ENCODE data around the gene MAPK8IP3. TPM values are rescaled to one million over a fixed set of nuclear protein-coding genes. Genes with fewer than 3 reads are reported as not detected.
A peak's percentile ranks its signal among the peaks of the same experiment; 100 is the strongest.

Gene MAPK8IP3
- total RNA-seq, 1 donor from 2014 or later = 147 TPM

DNA sequence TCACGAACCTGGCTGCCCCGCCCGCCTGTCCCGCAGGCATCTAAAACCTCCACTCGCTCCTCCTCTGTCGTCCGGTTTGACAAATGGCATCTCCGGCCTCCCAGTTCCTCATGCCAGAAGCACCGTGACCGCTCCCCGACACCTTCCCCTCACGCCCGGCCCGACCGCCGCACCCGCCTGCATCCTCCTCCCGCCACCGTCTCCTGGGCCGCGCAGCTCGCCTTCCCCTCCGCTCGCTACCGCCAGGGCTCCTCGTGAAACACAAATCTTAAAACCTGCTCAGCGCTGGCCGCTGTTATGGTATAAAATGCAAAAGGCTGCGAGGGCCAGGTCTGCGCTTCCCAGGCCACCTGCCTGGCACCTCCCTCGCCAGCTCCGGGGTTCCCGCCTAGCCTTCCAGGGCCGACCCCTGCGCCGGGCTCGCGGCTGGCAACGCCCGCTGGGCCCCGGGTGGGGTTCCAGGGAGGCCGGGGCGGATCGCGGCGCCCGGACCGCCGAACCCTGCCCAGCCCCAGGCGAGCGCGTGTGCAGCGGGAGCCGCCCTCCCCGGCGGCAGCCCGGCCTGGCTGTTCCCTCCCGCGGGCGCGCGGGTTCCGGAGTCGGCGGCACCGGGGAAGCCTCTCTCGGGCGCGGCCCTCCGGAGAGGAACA, 75.9 kb downstream of the MAPK8IP3 start:
- peaks cover 13% of the 10 kb centered on the region for H3K4me1 Mint-ChIP-seq (ENCODE audit: unreplicated experiment)
- peak overlapping the region; percentile 30 for H3K27ac Mint-ChIP-seq (ENCODE audit: unreplicated experiment)
- no peaks in the 10 kb centered on the region for H3K36me3 Mint-ChIP-seq (ENCODE audit: low read depth, unreplicated experiment)
- peak overlapping the region; percentile 94 for H3K4me3 Mint-ChIP-seq (ENCODE audit: unreplicated experiment)
- TF ChIP-seq, protein P1, sequence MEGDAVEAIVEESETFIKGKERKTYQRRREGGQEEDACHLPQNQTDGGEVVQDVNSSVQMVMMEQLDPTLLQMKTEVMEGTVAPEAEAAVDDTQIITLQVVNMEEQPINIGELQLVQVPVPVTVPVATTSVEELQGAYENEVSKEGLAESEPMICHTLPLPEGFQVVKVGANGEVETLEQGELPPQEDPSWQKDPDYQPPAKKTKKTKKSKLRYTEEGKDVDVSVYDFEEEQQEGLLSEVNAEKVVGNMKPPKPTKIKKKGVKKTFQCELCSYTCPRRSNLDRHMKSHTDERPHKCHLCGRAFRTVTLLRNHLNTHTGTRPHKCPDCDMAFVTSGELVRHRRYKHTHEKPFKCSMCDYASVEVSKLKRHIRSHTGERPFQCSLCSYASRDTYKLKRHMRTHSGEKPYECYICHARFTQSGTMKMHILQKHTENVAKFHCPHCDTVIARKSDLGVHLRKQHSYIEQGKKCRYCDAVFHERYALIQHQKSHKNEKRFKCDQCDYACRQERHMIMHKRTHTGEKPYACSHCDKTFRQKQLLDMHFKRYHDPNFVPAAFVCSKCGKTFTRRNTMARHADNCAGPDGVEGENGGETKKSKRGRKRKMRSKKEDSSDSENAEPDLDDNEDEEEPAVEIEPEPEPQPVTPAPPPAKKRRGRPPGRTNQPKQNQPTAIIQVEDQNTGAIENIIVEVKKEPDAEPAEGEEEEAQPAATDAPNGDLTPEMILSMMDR (IDR thresholded peaks at IDR 0.05; ENCODE audit: unreplicated experiment) = peak; percentile 34
- H3K9me3 Mint-ChIP-seq (ENCODE audit: unreplicated experiment) = no peaks in the 10 kb centered on the region
- H3K27me3 Mint-ChIP-seq (ENCODE audit: unreplicated experiment) = peaks cover 6% of the 10 kb centered on the region
- peak; percentile 36 for DNase-seq (ENCODE audit: low spot score)

DNA sequence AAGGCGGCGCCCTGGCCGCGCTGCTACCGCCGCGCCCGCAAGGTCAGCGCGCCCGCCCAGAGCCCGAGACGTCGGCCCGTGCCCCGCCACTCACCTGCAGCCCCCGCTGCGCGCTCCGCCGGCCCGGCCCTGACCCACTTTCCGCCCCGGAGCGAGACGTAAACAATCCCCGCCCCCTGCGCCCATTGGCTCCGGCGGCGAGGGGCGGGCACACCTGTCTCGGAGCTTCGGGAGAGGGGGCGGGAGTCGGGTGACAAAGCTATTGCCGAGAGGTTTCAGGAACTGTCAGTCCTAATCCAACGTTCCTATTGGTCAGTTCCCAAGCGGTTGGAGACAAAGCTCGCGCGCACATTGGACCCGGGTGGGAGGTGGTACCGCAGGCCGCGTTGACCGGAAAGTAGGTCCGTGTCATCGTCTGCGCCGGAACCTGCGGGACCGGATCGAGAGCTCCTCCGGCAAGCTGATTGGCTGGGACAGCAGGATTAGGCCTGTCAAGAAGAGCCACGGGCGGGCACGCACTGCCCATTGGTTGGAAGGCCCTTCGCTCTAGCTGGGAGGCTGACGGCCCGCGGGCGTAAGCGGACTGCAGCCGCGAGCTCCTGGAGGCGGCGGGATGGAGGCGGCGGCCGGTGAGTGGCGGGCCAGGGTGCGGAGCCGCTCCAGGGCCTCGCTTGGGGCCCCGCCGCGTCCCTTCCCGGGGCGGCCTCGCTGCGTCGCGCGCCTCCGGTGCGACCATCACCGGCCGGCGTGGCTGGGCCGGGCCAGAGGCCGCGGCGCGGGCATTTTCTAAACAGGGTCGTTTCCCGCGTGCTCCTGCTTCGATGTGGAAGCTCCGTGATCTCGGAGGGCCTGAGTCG, 76.6 kb downstream of the MAPK8IP3 start, which contains the start of the genes NUBP2 and SPSB3:
TSS of gene NUBP2 (plus strand) at position 553 of the 857 bp plus-strand sequence. CDS start at position 614, 61 bp downstream.
TSS of gene SPSB3 (minus strand) at position 164 of the 857 bp plus-strand sequence. CDS start 1,088 bp downstream, outside the sequence.
- Mint-ChIP-seq H3K9me3 (ENCODE audit: unreplicated experiment) (no peaks in the 10 kb centered on the region), H3K27ac (ENCODE audit: unreplicated experiment) (peak within 1 kb of the TSS; percentile 77), H3K4me3 (ENCODE audit: unreplicated experiment) (peak within 1 kb of the TSS; percentile 96), H3K4me1 (ENCODE audit: unreplicated experiment) (peaks cover 13% of the 10 kb centered on the region), H3K27me3 (ENCODE audit: unreplicated experiment) (peaks cover 6% of the 10 kb centered on the region), H3K36me3 (ENCODE audit: low read depth, unreplicated experiment) (no peaks in the 10 kb centered on the region)
- DNase-seq (ENCODE audit: low spot score) = peak; percentile 98
- TF ChIP-seq, protein P1 (IDR thresholded peaks at IDR 0.05; ENCODE audit: unreplicated experiment) = no peak

DNA sequence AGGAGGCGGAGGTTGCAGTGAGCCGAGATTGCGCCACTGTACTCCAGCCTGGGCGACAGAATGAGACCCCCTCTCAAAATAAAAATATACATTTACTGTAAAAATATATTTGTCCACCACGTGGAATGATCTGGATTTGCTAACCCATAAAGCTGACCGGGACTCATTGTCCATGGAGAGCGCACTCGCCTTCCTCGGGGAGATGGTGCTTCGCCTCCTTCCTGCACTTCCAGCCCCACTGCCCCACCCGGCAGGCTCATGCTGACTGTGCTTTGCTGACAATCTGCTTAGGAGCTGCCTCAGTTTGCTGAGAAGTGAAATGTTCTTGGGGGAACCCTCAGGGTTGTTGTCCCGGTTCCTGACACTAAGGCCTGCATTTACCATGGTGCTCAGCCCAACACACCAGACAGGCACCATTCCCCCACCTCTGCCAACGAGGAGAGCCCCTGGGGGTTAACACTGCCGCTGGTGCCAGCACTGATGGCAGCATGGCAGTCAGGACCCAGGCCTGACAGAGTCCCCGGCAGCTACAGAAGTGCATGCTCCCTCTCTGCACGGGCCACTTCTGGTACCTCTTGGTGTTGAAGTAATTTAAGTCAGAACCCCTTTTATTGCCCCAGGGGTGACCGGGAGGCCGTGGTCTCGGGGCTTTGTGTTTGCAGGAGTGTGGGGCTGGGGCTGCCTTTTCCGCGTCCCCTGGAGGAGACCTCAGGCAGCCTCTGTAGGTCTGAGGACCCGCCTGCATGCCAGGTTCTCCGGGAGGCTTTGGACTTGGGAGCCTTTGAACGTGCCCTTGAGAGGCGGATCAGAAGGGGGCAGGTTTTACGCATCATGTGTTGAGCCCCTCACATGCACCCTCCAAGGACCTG, 79.2 kb downstream of the MAPK8IP3 start:
- Mint-ChIP-seq H3K27me3 (ENCODE audit: unreplicated experiment) (peaks cover 6% of the 10 kb centered on the region), H3K4me1 (ENCODE audit: unreplicated experiment) (peaks cover 13% of the 10 kb centered on the region), H3K27ac (ENCODE audit: unreplicated experiment) (no peak overlapping the region), H3K4me3 (ENCODE audit: unreplicated experiment) (peak overlapping the region; percentile 33), H3K9me3 (ENCODE audit: unreplicated experiment) (no peaks in the 10 kb centered on the region), H3K36me3 (ENCODE audit: low read depth, unreplicated experiment) (peaks cover 3% of the 10 kb centered on the region)
- TF ChIP-seq, protein P1 (IDR thresholded peaks at IDR 0.05; ENCODE audit: unreplicated experiment) = no peak
- peak; percentile 2 for DNase-seq (ENCODE audit: low spot score)

DNA sequence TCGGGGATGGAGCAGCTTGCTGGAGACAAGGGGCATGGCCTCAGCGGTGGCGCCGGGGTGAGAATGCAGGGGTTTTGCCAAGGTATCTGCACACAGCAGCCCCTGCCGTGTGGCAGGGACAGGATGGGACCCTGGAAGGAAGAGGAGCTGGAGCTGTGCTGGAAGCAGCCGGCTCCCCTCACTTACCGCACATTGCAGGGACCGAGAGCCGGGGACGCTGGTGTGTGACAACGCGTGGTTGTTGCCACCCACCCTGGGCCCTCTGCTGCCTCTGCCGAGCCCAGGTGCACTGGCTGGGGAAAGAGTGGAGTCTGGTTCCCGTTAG, 79.8 kb downstream of the MAPK8IP3 start:
- H3K27me3 Mint-ChIP-seq (ENCODE audit: unreplicated experiment) = peaks cover 6% of the 10 kb centered on the region
- peaks cover 3% of the 10 kb centered on the region for H3K36me3 Mint-ChIP-seq (ENCODE audit: low read depth, unreplicated experiment)
- TF ChIP-seq, protein P1 (IDR thresholded peaks at IDR 0.05; ENCODE audit: unreplicated experiment) = no peak
- no peak overlapping the region for H3K4me3 Mint-ChIP-seq (ENCODE audit: unreplicated experiment)
- DNase-seq (ENCODE audit: low spot score) = no peak
- H3K27ac Mint-ChIP-seq (ENCODE audit: unreplicated experiment) = no peak overlapping the region
- no peaks in the 10 kb centered on the region for H3K9me3 Mint-ChIP-seq (ENCODE audit: unreplicated experiment)
- H3K4me1 Mint-ChIP-seq (ENCODE audit: unreplicated experiment) = peaks cover 13% of the 10 kb centered on the region

Data from endothelial cell (in vitro differentiated cells).